ENCODE results near the gene SPOP. TPM values are rescaled to one million over a fixed set of nuclear protein-coding genes. Genes with fewer than 3 reads are reported as not detected.

The SPOP gene
- total and polyA plus RNA-seq, 5 experiments from 2014 or later: 75.9 to 126 (median 92.0) TPM

- H3K4me3 Mint-ChIP-seq: no peak overlapping the region
- ATAC-seq (no peak), DNase-seq (no peak)
- H3K9me3 Mint-ChIP-seq: peaks cover 0 to 2% (median 0%) of the 10 kb centered on the region in 9 donors
- POLR2A ChIA-PET: interaction anchor here (0.7 kb wide), 1 partner anchor 414 kb away, joined by 4 read pairs; no protein-coding TSS in a partner anchor
- peaks cover 2 to 10% (median 4%) of the 10 kb centered on the region in 4 donors for H3K4me1 Mint-ChIP-seq
- H3K36me3 Mint-ChIP-seq: peaks cover 0 to 2% (median 0%) of the 10 kb centered on the region in 3 donors
- peaks cover 0 to 23% (median 13%) of the 10 kb centered on the region in 5 donors for H3K27me3 Mint-ChIP-seq
- no peak overlapping the region for H3K27ac Mint-ChIP-seq
Measured at GRCh38 chr17:49580981-49581647, 96.8 kb downstream of the SPOP start.

- H3K27me3 Mint-ChIP-seq: peaks cover 2 to 32% (median 15%) of the 10 kb centered on the region in 5 donors
Measured at GRCh38 chr17:49580055-49580721, 97.7 kb downstream of the SPOP start.

DNA sequence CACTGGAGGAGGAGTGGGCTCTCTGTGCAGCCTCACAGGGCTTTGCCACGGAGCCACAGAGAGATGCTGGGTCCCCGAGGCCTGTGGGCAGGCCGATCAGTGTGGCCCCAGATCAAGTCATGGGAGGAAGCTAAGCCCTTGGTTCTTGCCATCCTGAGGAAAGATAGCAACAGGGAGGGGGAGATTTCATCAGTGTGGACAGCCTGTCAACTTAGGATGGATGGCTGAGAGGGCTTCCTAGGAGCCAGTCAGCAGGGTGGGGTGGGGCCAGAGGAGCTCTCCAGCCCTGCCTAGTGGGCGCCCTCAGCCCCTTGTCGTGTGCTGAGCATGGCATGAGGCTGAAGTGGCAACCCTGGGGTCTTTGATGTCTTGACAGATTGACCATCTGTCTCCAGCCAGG is 98.4 kb downstream of the SPOP start:
- POLR2A ChIA-PET: no interaction called here
- Mint-ChIP-seq H3K27ac (no peak overlapping the region), H3K4me3 (no peak overlapping the region), H3K4me1 (peaks cover 3 to 21% (median 8%) of the 10 kb centered on the region in 4 donors), H3K36me3 (peaks cover 0 to 2% (median 0%) of the 10 kb centered on the region in 3 donors), H3K27me3 (peaks cover 2 to 37% (median 16%) of the 10 kb centered on the region in 5 donors), H3K9me3 (peaks cover 0 to 2% (median 0%) of the 10 kb centered on the region in 9 donors)
- no peak for DNase-seq
- ATAC-seq: no peak

More at GRCh38 chr17:49580055-49580721, 97.7 kb downstream of the SPOP start:
- POLR2A ChIA-PET: no interaction called here
- Mint-ChIP-seq H3K9me3 (peaks cover 0 to 2% (median 0%) of the 10 kb centered on the region in 9 donors), H3K4me1 (peaks cover 3 to 18% (median 6%) of the 10 kb centered on the region in 4 donors), H3K4me3 (no peak overlapping the region), H3K27ac (peak overlapping the region in 1 of 10 donors; percentile 27), H3K36me3 (peaks cover 0 to 2% (median 0%) of the 10 kb centered on the region in 3 donors)
- ATAC-seq (no peak), DNase-seq (no peak)

- peaks cover 2 to 39% (median 16%) of the 10 kb centered on the region in 5 donors for H3K27me3 Mint-ChIP-seq
- peaks cover 0 to 2% (median 0%) of the 10 kb centered on the region in 9 donors for H3K9me3 Mint-ChIP-seq
- DNase-seq (no peak), ATAC-seq (no peak)
- H3K36me3 Mint-ChIP-seq: peaks cover 0 to 2% (median 0%) of the 10 kb centered on the region in 3 donors
- no peak overlapping the region for H3K4me3 Mint-ChIP-seq
- H3K4me1 Mint-ChIP-seq: peaks cover 3 to 21% (median 8%) of the 10 kb centered on the region in 4 donors
- POLR2A ChIA-PET: no interaction called here
- peak overlapping the region in 1 of 10 donors; percentile 90 for H3K27ac Mint-ChIP-seq
Measured at GRCh38 chr17:49578952-49579500, 98.9 kb downstream of the SPOP start.

GRCh38 chr17:49578414-49578813 is 99.5 kb downstream of the SPOP start:
- Mint-ChIP-seq H3K27me3 (peaks cover 7 to 45% (median 21%) of the 10 kb centered on the region in 5 donors), H3K9me3 (peaks cover 0 to 2% (median 0%) of the 10 kb centered on the region in 9 donors), H3K27ac (no peak overlapping the region), H3K4me1 (peaks cover 3 to 21% (median 8%) of the 10 kb centered on the region in 4 donors), H3K36me3 (peaks cover 0 to 2% (median 0%) of the 10 kb centered on the region in 3 donors), H3K4me3 (no peak overlapping the region)
- ATAC-seq (no peak), DNase-seq (no peak)
- POLR2A ChIA-PET: no interaction called here

DNA sequence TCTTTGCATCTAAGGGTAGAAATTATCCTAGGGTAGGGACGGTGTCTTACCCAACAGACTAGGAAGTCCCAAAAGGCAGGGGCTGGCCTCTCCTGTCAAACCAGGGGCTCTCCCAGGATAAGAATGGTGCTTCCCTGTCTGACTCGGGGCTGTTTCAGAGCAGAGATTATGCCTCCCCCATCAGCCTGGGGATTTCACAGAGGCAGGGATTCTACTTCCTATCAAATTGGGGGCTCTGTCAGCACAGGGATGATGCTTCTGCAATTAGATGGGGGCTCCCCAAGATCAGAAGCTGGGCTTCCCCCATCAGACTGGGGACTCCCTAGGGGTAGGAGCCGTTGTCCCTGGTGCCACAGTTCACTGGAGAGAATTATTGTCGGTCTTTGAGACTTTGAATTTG is 99.9 kb downstream of the SPOP start:
- peaks cover 9 to 50% (median 21%) of the 10 kb centered on the region in 5 donors for H3K27me3 Mint-ChIP-seq
- H3K4me1 Mint-ChIP-seq: peaks cover 3 to 21% (median 8%) of the 10 kb centered on the region in 4 donors
- DNase-seq (no peak), ATAC-seq (no peak)
- POLR2A ChIA-PET: no interaction called here
- peak overlapping the region in 1 of 10 donors; percentile 13 for H3K27ac Mint-ChIP-seq
- peak overlapping the region in 5 of 10 donors; percentile 32 to 76 (median 58) for H3K4me3 Mint-ChIP-seq
- peaks cover 0 to under 1% (median 0%) of the 10 kb centered on the region in 9 donors for H3K9me3 Mint-ChIP-seq
- peaks cover 0 to 2% (median 0%) of the 10 kb centered on the region in 3 donors for H3K36me3 Mint-ChIP-seq

DNA sequence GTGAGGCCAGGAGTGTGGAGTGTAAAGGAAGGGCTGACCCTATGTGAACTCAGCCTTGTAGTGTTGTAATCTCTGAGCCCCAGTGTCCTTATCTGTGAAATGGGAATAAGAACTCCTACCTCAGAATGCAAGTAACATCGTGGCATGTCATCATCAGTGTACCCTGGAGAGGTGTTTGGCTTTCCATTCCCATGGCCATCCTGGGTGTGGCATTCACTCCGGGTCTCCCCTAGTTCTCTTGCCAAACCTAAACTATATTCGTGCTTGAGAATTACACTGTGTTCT is 100.3 kb downstream of the SPOP start:
- H3K27me3 Mint-ChIP-seq: peaks cover 9 to 51% (median 21%) of the 10 kb centered on the region in 5 donors
- no peak for DNase-seq
- ATAC-seq: no peak
- H3K4me1 Mint-ChIP-seq: peaks cover 3 to 21% (median 8%) of the 10 kb centered on the region in 4 donors
- peaks cover 0 to 2% (median 0%) of the 10 kb centered on the region in 3 donors for H3K36me3 Mint-ChIP-seq
- no peak overlapping the region for H3K27ac Mint-ChIP-seq
- H3K4me3 Mint-ChIP-seq: peak overlapping the region in 9 of 10 donors; percentile 20 to 76 (median 41)
- no peaks in the 10 kb centered on the region for H3K9me3 Mint-ChIP-seq
- POLR2A ChIA-PET: no interaction called here

GRCh38 chr17:49576917-49577649 is 100.8 kb downstream of the SPOP start:
- H3K9me3 Mint-ChIP-seq: no peaks in the 10 kb centered on the region
- peaks cover 0 to 2% (median 0%) of the 10 kb centered on the region in 3 donors for H3K36me3 Mint-ChIP-seq
- H3K4me3 Mint-ChIP-seq: peak overlapping the region; percentile 36 to 82 (median 66)
- ATAC-seq (no peak), DNase-seq (no peak)
- POLR2A ChIA-PET: no interaction called here
- H3K4me1 Mint-ChIP-seq: peaks cover 3 to 21% (median 8%) of the 10 kb centered on the region in 4 donors
- peak overlapping the region in 2 of 10 donors; percentile 8 to 71 for H3K27ac Mint-ChIP-seq
- peaks cover 9 to 51% (median 23%) of the 10 kb centered on the region in 5 donors for H3K27me3 Mint-ChIP-seq

DNA sequence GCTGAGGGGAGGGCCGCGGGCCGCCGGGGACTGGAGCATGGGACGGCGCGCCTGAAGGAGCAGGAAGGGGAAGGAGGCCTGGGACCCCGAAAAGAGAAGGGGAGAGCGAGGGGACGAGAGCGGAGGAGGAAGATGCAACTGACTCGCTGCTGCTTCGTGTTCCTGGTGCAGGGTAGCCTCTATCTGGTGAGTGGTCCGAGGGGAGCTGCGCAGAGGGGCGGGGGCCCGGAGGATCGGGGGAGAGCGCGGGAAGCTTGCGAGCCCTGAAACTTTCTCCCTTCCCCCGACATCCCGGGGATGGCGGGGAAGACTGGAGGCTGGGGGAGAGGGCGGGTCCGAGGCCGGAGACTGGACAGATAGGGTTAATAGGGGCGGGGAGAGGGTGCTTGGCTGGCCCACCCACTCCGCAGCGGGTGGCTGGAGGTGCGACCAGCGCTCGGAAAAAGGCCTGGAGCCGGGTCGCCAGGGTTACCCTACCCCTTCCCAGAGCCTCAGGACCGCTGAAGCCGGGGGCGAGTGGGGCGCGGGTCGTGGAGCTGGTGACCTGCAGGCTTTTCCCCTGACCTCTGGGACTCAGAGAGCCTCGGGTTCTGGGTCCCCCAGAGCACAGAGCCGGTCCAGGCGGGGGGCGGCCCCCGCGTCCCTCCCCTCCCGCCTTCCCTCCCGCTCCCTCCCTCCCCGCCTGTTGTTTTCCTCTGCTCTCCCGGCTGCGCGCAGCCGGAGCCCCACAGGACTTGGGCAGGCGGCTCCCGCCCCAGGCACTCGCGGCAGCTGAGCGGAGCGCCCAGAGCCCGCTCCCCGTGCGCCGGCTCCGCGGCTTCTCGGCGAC is 101.6 kb downstream of the SPOP start:
- DNase-seq (no peak), ATAC-seq (peak in 1 of 2 donors; percentile 31)
- H3K4me3 Mint-ChIP-seq: peak overlapping the region in 9 of 10 donors; percentile 61 to 88 (median 76)
- H3K4me1 Mint-ChIP-seq: peaks cover 3 to 21% (median 8%) of the 10 kb centered on the region in 4 donors
- H3K9me3 Mint-ChIP-seq: no peaks in the 10 kb centered on the region
- peak overlapping the region in 1 of 10 donors; percentile 56 for H3K27ac Mint-ChIP-seq
- POLR2A ChIA-PET: interaction anchor here (0.7 to 1.4 kb wide), 2 partner anchors 121 to 122 kb away, joined by 3 read pairs; no protein-coding TSS in a partner anchor
- peaks cover 9 to 59% (median 26%) of the 10 kb centered on the region in 5 donors for H3K27me3 Mint-ChIP-seq
- peaks cover 0 to 2% (median 0%) of the 10 kb centered on the region in 3 donors for H3K36me3 Mint-ChIP-seq

DNA sequence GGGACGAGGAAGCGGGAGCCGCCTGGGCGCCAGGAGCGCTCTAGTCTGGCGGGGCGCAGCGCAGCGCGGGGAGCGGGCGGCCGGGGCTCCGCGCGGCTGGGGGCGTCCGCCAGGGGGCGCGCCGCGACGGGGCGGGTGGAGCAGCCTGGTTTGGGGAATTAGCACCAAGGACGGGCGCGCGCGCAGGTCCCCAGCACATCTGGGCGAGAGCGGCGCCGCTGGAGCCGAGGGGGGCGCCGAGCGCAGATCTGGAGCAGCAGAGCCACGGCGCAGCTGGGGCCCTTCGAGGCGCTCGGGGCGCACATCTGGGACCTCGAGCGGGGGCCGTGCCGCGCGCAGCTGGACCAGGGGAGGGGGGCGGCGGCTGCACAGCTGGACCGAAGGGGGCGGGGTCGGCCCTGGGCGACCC is 102.2 kb downstream of the SPOP start, which contains the start of gene NXPH3:
Gene NXPH3, plus strand, starts transcription at position 193 of the 409 bp plus-strand sequence. CDS start 349 bp downstream, outside the sequence.
- POLR2A ChIA-PET: interaction anchor here (1.1 to 1.4 kb wide), 2 partner anchors 122 to 123 kb away, joined by 3 read pairs; no protein-coding TSS in a partner anchor
- Mint-ChIP-seq H3K36me3 (peaks cover 0 to 2% (median 0%) of the 10 kb centered on the region in 3 donors), H3K9me3 (no peaks in the 10 kb centered on the region), H3K27ac (peak within 1 kb of the TSS in 3 of 10 donors; percentile 22 to 56 (median 28)), H3K4me3 (peak within 1 kb of the TSS; percentile 32 to 88 (median 75)), H3K4me1 (peaks cover 5 to 21% (median 9%) of the 10 kb centered on the region in 4 donors), H3K27me3 (peaks cover 11 to 65% (median 31%) of the 10 kb centered on the region in 5 donors)
- DNase-seq: peak; percentile 43 to 77 (median 58)
- ATAC-seq: peak; percentile 85 to 88
